OCI-LY7 (cell line): ENCODE measurements around the gene ADCY9. TPM values are rescaled to one million over a fixed set of nuclear protein-coding genes. Genes with fewer than 3 reads are reported as not detected.

ENCODE experiments used
- BruUV-seq: library from RNA; stranded (reverse); fragments of 400-500 nt; replicated peaks from 2 replicates; lab custom pipeline; 2021; lab: Mats Ljungman, UMichigan
- CTCF ChIA-PET: fragments of 300-600 bp; sonication (Branson Sonifier 250); formaldehyde crosslinking; loops from one replicate; lab custom pipeline; 2022; ENCODE audit warnings: antibody characterized with exemption; ENCODE audit not compliant: unreplicated experiment; lab: Charles Lee
- POLR2A ChIA-PET: fragments of 300-600 bp; sonication (Branson Sonifier 250); formaldehyde crosslinking; loops from one replicate; lab custom pipeline; 2022; ENCODE audit warnings: antibody characterized with exemption; lab: Charles Lee
- DNase-seq: peaks from one replicate; pipeline ENCODE4 v3.0.0-alpha.2; 2015; ENCODE audit warnings: low spot score
- H2AFZ ChIP-seq: fragments of 200-600 bp; sonication (generic), shearing (Covaris generic); 2 replicates; pipeline ENCODE4 v1.6.1; 2014; ENCODE audit warnings: mild to moderate bottlenecking, antibody characterized with exemption, low read length, moderate library complexity
- H3K27ac ChIP-seq: fragments of 200-600 bp; sonication (generic); 2 replicates; pipeline ENCODE4 v1.5.1; 2014; ENCODE audit warnings: mixed run types, low read depth, mild to moderate bottlenecking, moderate library complexity, low read length, inconsistent platforms; ENCODE audit not compliant: poor library complexity, severe bottlenecking
- H3K36me3 ChIP-seq: fragments of 200-600 bp; sonication (generic); 2 replicates; pipeline ENCODE4 v1.6.1; 2014; ENCODE audit warnings: mild to moderate bottlenecking, antibody characterized with exemption, low read length, moderate library complexity, mixed read lengths; ENCODE audit not compliant: insufficient read depth
- H3K4me1 ChIP-seq: fragments of 200-600 bp; sonication (generic); 2 replicates; pipeline ENCODE4 v1.5.1; 2014; ENCODE audit warnings: mild to moderate bottlenecking, low read length; ENCODE audit not compliant: insufficient read depth, poor library complexity, severe bottlenecking
- H3K4me2 ChIP-seq: fragments of 200-600 bp; sonication (generic); 2 replicates; pipeline ENCODE4 v1.6.1; 2014; ENCODE audit warnings: mild to moderate bottlenecking, low read length
- H3K4me3 ChIP-seq: fragments of 200-600 bp; sonication (generic); 2 replicates; pipeline ENCODE4 v1.5.1; 2014; ENCODE audit warnings: mild to moderate bottlenecking, low read depth, low read length; ENCODE audit not compliant: poor library complexity, severe bottlenecking
- H3K79me2 ChIP-seq: fragments of 200-600 bp; sonication (generic); 2 replicates; pipeline ENCODE4 v1.6.1; 2016; ENCODE audit warnings: low read depth, mild to moderate bottlenecking, low read length, moderate library complexity, mixed read lengths; ENCODE audit not compliant: insufficient read depth
- H3K9me2 ChIP-seq: fragments of 200-600 bp; sonication (generic); 2 replicates; pipeline ENCODE4 v1.6.1; 2016; ENCODE audit warnings: mild to moderate bottlenecking, low read length, mixed read lengths; ENCODE audit not compliant: insufficient read depth
- H3K9me3 ChIP-seq: fragments of 200-600 bp; sonication (generic); 2 replicates; pipeline ENCODE4 v1.6.1; 2014; ENCODE audit warnings: mild to moderate bottlenecking, mixed run types, low read length, mixed read lengths
- H4K20me1 ChIP-seq: fragments of 200-600 bp; sonication (generic); 2 replicates; pipeline ENCODE4 v1.6.1; 2014; ENCODE audit warnings: mild to moderate bottlenecking, antibody characterized with exemption, low read length, moderate library complexity, mixed read lengths; ENCODE audit not compliant: insufficient read depth
- EZH2phosphoT487 ChIP-seq: fragments of 200-600 bp; sonication (generic); IDR thresholded peaks from 2 replicates; pipeline ENCODE4 v1.6.1; 2018; ENCODE audit warnings: low read depth, borderline replicate concordance, mild to moderate bottlenecking, mixed run types, antibody characterized with exemption, low read length, moderate library complexity, mixed read lengths
- intact Hi-C: fragments of 100-400 bp; cut with micrococcal nuclease; formaldehyde crosslinking; loops from one replicate; pipeline ENCODE4 v1.10.0; 2022; ENCODE audit not compliant: unreplicated experiment
- total RNA-seq, 2 experiments: library from RNA; depleted of rRNA in 1 of 2; stranded (reverse); fragments of >200 nt in 1 of 2; shearing (Covaris generic) in 1 of 2; gene quantifications; 2 replicates each; pipeline ENCODE4 v1.2.3, GENCODE V29; 2014 to 2022
- TF ChIP-seq, protein P1 (sequence below): fragments of 200-600 bp; sonication (generic); conservative IDR thresholded peaks from 2 replicates; pipeline ENCODE4 v1.5.1; 2014; ENCODE audit warnings: mild to moderate bottlenecking, antibody characterized with exemption, low read length, moderate library complexity, mixed read lengths

ADCY9 gene
- total RNA-seq, 2 experiments from 2014 or later, result 0.22 to 0.34 TPM

DNA sequence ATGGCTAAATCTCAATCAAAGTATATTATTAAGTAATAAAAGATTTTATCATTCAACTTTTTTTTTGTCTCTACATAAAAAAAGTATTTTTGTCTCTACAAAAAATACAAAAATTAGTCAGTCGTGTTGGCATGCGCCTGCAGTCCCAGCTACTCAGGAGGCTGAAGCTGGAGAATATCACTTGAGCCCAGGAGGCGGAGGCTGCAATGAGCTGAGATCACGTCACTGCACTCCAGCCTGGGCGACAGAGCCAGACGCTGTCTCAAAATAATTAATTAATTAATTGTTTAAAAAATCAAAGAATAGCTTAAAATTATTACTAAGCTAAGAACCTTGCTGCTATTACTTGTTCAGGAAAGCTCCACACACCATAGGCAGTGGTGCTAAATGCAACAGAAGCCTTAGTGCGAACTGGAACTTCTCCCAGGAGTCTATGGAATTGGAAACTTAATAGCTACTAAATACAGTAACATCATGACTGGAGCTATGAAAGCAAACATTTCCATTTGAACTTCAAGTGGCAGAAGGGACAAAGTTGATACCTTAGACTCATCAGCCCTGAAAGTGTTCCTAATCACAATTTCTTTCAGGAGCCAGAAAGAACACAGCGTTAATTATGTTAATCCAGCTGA lies 22.6 kb downstream of the ADCY9 start:
- CTCF ChIA-PET, result interaction anchor here (0.7 kb wide), 1 partner anchor 32 kb away, joined by 3 read pairs; no protein-coding TSS in a partner anchor
- H2AFZ ChIP-seq, result no peak overlapping the region
- no peaks in the 10 kb centered on the region for H3K79me2 ChIP-seq
- H3K4me3 ChIP-seq, result no peak overlapping the region
- intact Hi-C loops, result loop anchor here (10.0 kb wide), 1 partner anchor 61 kb away; no protein-coding TSS in a partner anchor
- POLR2A ChIA-PET, result no interaction called here
- H3K27ac ChIP-seq, result no peak overlapping the region
- H3K9me2 ChIP-seq, result no peaks in the 10 kb centered on the region
- TF ChIP-seq EZH2phosphoT487, result no peak
- TF ChIP-seq, protein P1, sequence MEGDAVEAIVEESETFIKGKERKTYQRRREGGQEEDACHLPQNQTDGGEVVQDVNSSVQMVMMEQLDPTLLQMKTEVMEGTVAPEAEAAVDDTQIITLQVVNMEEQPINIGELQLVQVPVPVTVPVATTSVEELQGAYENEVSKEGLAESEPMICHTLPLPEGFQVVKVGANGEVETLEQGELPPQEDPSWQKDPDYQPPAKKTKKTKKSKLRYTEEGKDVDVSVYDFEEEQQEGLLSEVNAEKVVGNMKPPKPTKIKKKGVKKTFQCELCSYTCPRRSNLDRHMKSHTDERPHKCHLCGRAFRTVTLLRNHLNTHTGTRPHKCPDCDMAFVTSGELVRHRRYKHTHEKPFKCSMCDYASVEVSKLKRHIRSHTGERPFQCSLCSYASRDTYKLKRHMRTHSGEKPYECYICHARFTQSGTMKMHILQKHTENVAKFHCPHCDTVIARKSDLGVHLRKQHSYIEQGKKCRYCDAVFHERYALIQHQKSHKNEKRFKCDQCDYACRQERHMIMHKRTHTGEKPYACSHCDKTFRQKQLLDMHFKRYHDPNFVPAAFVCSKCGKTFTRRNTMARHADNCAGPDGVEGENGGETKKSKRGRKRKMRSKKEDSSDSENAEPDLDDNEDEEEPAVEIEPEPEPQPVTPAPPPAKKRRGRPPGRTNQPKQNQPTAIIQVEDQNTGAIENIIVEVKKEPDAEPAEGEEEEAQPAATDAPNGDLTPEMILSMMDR, result no peak
- BruUV-seq, result no TSS peak
- no peak overlapping the region for H3K4me2 ChIP-seq
- H3K36me3 ChIP-seq, result no peaks in the 10 kb centered on the region
- no peaks in the 10 kb centered on the region for H3K4me1 ChIP-seq
- no peak for DNase-seq
- H3K9me3 ChIP-seq, result no peaks in the 10 kb centered on the region
- no peaks in the 10 kb centered on the region; the same call in 1 of the 2 replicates for H4K20me1 ChIP-seq

- no peaks in the 10 kb centered on the region for H3K9me3 ChIP-seq
- H2AFZ ChIP-seq, result no peak overlapping the region
- no peak for TF ChIP-seq EZH2phosphoT487
- TF ChIP-seq, protein P1, result no peak
- no peaks in the 10 kb centered on the region for H3K9me2 ChIP-seq
- no peaks in the 10 kb centered on the region; the same call in 1 of the 2 replicates for H4K20me1 ChIP-seq
- no peak for DNase-seq
- BruUV-seq, result no TSS peak
- no peak overlapping the region for H3K4me2 ChIP-seq
- no peaks in the 10 kb centered on the region for H3K79me2 ChIP-seq
- intact Hi-C loops, result loop anchor here (10.0 kb wide), 1 partner anchor 62 kb away; no protein-coding TSS in a partner anchor
- no peaks in the 10 kb centered on the region for H3K4me1 ChIP-seq
- no peak overlapping the region for H3K27ac ChIP-seq
- H3K36me3 ChIP-seq, result no peaks in the 10 kb centered on the region
- no peak overlapping the region for H3K4me3 ChIP-seq
- POLR2A ChIA-PET, result interaction anchor here (1.2 kb wide), 1 partner anchor 75 kb away, joined by 3 read pairs; no protein-coding TSS in a partner anchor
- CTCF ChIA-PET, result no interaction called here
Measured at GRCh38 chr16:4092547-4093265, 23.5 kb downstream of the ADCY9 start.
